T-cell (primary cell): Measurements from ENCODE around the gene TACSTD2. TPM values are rescaled to one million over a fixed set of nuclear protein-coding genes. Genes with fewer than 3 reads are reported as not detected.

Experiments used
- ATAC-seq, 4 experiments: fragments of 200-7000 bp in 3 of 4; fragments of 150-1000 bp in 1 of 4; cut with Tn5 transposase; replicated peaks in 1 of 4; 1 replicate in 3 of 4; 2 replicates in 1 of 4; pipeline ENCODE4 v1.10.0; 2021; ENCODE audit warnings: moderate library complexity in 3 of 4, mild to moderate bottlenecking in 2 of 4, moderate number of reproducible peaks in 1 of 4
- CTCF ChIA-PET, 2 donors: fragments of 300-600 bp; sonication (Branson Sonifier 250); formaldehyde crosslinking; loops; one replicate each; lab custom pipeline; 2022; ENCODE audit warnings: antibody characterized with exemption in 2 of 2; lab: Charles Lee
- POLR2A ChIA-PET, 2 donors: fragments of 300-600 bp; sonication (Branson Sonifier 250); formaldehyde crosslinking; loops; one replicate each; lab custom pipeline; 2022; ENCODE audit warnings: antibody characterized with exemption in 2 of 2; lab: Charles Lee
- DNase-seq, 35 experiments: peaks; one replicate each; pipeline versions ENCODE4 v3.0.0 to v3.0.0-alpha.2; 2013 to 2023
- H3K27ac ChIP-seq: one replicate; pipeline ENCODE4 v1.5.1; 2013; ENCODE audit warnings: low read length
- H3K27me3 ChIP-seq, 2 experiments: replicated peaks in 1 of 2; 1 replicate in 1 of 2; 2 replicates in 1 of 2; pipeline versions ENCODE4 v1.6.1 to v1.7.0; 2013; ENCODE audit warnings: low read length in 1 of 2, mixed read lengths in 1 of 2; ENCODE audit not compliant: control insufficient read depth in 2 of 2, insufficient read depth in 2 of 2; ENCODE audit errors: extremely low read depth in 1 of 2
- H3K36me3 ChIP-seq, 2 donors: 1 replicate in 1 of 2; 2 replicates in 1 of 2; pipeline versions ENCODE4 v1.6.1 to v1.7.0; 2013; ENCODE audit warnings: low read length in 1 of 2; ENCODE audit not compliant: control insufficient read depth in 2 of 2, insufficient read depth in 1 of 2; ENCODE audit errors: extremely low read depth in 1 of 2
- H3K4me1 ChIP-seq, 2 experiments: 1 replicate in 1 of 2; 2 replicates in 1 of 2; pipeline versions ENCODE4 v1.6.1 to v1.7.0; 2013; ENCODE audit warnings: low read length in 2 of 2, mixed read lengths in 1 of 2; ENCODE audit not compliant: insufficient read depth in 2 of 2, control insufficient read depth in 1 of 2; ENCODE audit errors: extremely low read depth in 1 of 2
- H3K4me3 ChIP-seq, 2 donors: 1 replicate in 1 of 2; 2 replicates in 1 of 2; pipeline versions ENCODE4 v1.5.1 to v1.7.0; 2013; ENCODE audit warnings: mild to moderate bottlenecking in 2 of 2, low read length in 1 of 2, moderate library complexity in 1 of 2; ENCODE audit not compliant: control insufficient read depth in 1 of 2; ENCODE audit errors: extremely low read depth in 1 of 2
- H3K9me3 ChIP-seq: 2 replicates; pipeline ENCODE4 v1.7.0; 2013
- H3K27ac Mint-ChIP-seq, 2 donors: one replicate each; pipeline ENCODE4 v1.8.0; 2020 to 2021; ENCODE audit warnings: mild to moderate bottlenecking in 2 of 2, mixed read lengths in 2 of 2
- H3K27me3 Mint-ChIP-seq, 2 donors: one replicate each; pipeline ENCODE4 v1.8.0; 2021 to 2022; ENCODE audit warnings: mixed read lengths in 2 of 2
- H3K36me3 Mint-ChIP-seq: one replicate; pipeline ENCODE4 v1.8.0; 2021; ENCODE audit warnings: mixed read lengths
- H3K4me1 Mint-ChIP-seq, 3 donors: one replicate each; pipeline ENCODE4 v1.8.0; 2020 to 2022; ENCODE audit warnings: mixed read lengths in 3 of 3, mild to moderate bottlenecking in 1 of 3
- H3K4me3 Mint-ChIP-seq, 3 donors: one replicate each; pipeline ENCODE4 v1.8.0; 2020 to 2022; ENCODE audit warnings: mild to moderate bottlenecking in 3 of 3, mixed read lengths in 3 of 3, moderate library complexity in 3 of 3
- H3K9me3 Mint-ChIP-seq, 3 donors: one replicate each; pipeline ENCODE4 v1.8.0; 2020 to 2022; ENCODE audit warnings: mixed read lengths in 3 of 3
- whole genome bisulfite sequencing: methylation state at CpG from one replicate; pipeline ENCODE4 v1.1.5; 2013; ENCODE audit warnings: missing lambda C conversion rate; ENCODE audit not compliant: insufficient coverage; 5-methylcytosine and 5-hydroxymethylcytosine counted together
- total RNA-seq, 35 experiments: library from RNA in 6 of 35; stranded (reverse) in 6 of 35; fragments of 120-200 nt in 1 of 35; gene quantifications; one replicate each; pipeline versions ENCODE4 v1.2.1 to v1.2.4 and lab custom pipeline; 2013 to 2026

The TACSTD2 gene
- total RNA-seq, 5 donors from 2014 or later (not counting 1 experiment from before 2014, with no cell fraction given) = 0.16 to 0.38 (median 0.25) TPM; not detected in 2

- Histone ChIP-seq H3K27me3 (peaks cover 5 to 27% of the 10 kb centered on the region in 2 experiments), H3K36me3 (no peaks in the 10 kb centered on the region), H3K4me1 (peaks cover 0 to 11% of the 10 kb centered on the region in 2 experiments), H3K27ac (no peak overlapping the region), H3K9me3 (no peaks in the 10 kb centered on the region), H3K4me3 (no peak overlapping the region)
- Mint-ChIP-seq H3K27ac (no peak overlapping the region), H3K9me3 (no peaks in the 10 kb centered on the region), H3K4me1 (peaks cover 22 to 34% (median 34%) of the 10 kb centered on the region in 3 donors), H3K4me3 (no peak overlapping the region), H3K36me3 (no peaks in the 10 kb centered on the region), H3K27me3 (peaks cover 62 to 71% of the 10 kb centered on the region in 2 donors)
- ChIA-PET CTCF (no interaction called here), POLR2A (no interaction called here)
- ATAC-seq (no peak), DNase-seq (no peak)
- WGBS = no CpG with 5 or more reads among the region's 2 CpGs
Measured at GRCh38 chr1:58573138-58573537, 3.9 kb downstream of the TACSTD2 start.

GRCh38 chr1:58572690-58573089, 4.4 kb downstream of the TACSTD2 start:
- no peak overlapping the region for H3K27ac Mint-ChIP-seq
- peaks cover 0 to 11% of the 10 kb centered on the region in 2 experiments for H3K4me1 ChIP-seq
- peaks cover 21 to 31% (median 30%) of the 10 kb centered on the region in 3 donors for H3K4me1 Mint-ChIP-seq
- H3K36me3 Mint-ChIP-seq = no peaks in the 10 kb centered on the region
- no peak for DNase-seq
- H3K27me3 Mint-ChIP-seq = peaks cover 58 to 67% of the 10 kb centered on the region in 2 donors
- H3K4me3 ChIP-seq = no peak overlapping the region
- no peaks in the 10 kb centered on the region for H3K36me3 ChIP-seq
- 86% methylated on average over 1 of the region's 2 CpGs for WGBS
- H3K9me3 Mint-ChIP-seq = no peaks in the 10 kb centered on the region
- ChIA-PET CTCF (interaction anchor here in 1 of 2 donors (0.6 kb wide), 1 partner anchor 72 kb away, joined by 3 read pairs; no protein-coding TSS in a partner anchor), POLR2A (no interaction called here)
- no peak overlapping the region for H3K27ac ChIP-seq
- H3K9me3 ChIP-seq = no peaks in the 10 kb centered on the region
- H3K27me3 ChIP-seq = peaks cover 4 to 27% of the 10 kb centered on the region in 2 experiments
- no peak overlapping the region for H3K4me3 Mint-ChIP-seq
- no peak for ATAC-seq

- ChIA-PET POLR2A (no interaction called here), CTCF (no interaction called here)
- no peak overlapping the region for H3K27ac ChIP-seq
- H3K9me3 ChIP-seq = no peaks in the 10 kb centered on the region
- no peak for DNase-seq
- H3K27me3 ChIP-seq = peaks cover 2 to 22% of the 10 kb centered on the region in 2 experiments
- H3K27ac Mint-ChIP-seq = no peak overlapping the region
- H3K27me3 Mint-ChIP-seq = peaks cover 54 to 64% of the 10 kb centered on the region in 2 donors
- peaks cover 0 to 6% of the 10 kb centered on the region in 2 experiments for H3K4me1 ChIP-seq
- no peaks in the 10 kb centered on the region for H3K36me3 ChIP-seq
- ATAC-seq = no peak
- no peaks in the 10 kb centered on the region for H3K9me3 Mint-ChIP-seq
- H3K4me3 Mint-ChIP-seq = no peak overlapping the region
- peaks cover 16 to 25% (median 24%) of the 10 kb centered on the region in 3 donors for H3K4me1 Mint-ChIP-seq
- H3K4me3 ChIP-seq = no peak overlapping the region
- no peaks in the 10 kb centered on the region for H3K36me3 Mint-ChIP-seq
Measured at GRCh38 chr1:58571616-58572015, 5.4 kb downstream of the TACSTD2 start.

GRCh38 chr1:58570817-58571216, 6.2 kb downstream of the TACSTD2 start:
- DNase-seq (no peak), ATAC-seq (no peak)
- Histone ChIP-seq H3K27ac (no peak overlapping the region), H3K4me1 (no peaks in the 10 kb centered on the region), H3K36me3 (no peaks in the 10 kb centered on the region), H3K27me3 (peaks cover 2 to 14% of the 10 kb centered on the region in 2 experiments), H3K9me3 (no peaks in the 10 kb centered on the region), H3K4me3 (no peak overlapping the region)
- Mint-ChIP-seq H3K27ac (no peak overlapping the region), H3K27me3 (peaks cover 47 to 59% of the 10 kb centered on the region in 2 donors), H3K4me1 (peaks cover 10 to 18% (median 17%) of the 10 kb centered on the region in 3 donors), H3K9me3 (no peaks in the 10 kb centered on the region), H3K36me3 (no peaks in the 10 kb centered on the region), H3K4me3 (no peak overlapping the region)
- WGBS = 100% methylated on average over 2 of the region's 2 CpGs
- ChIA-PET POLR2A (no interaction called here), CTCF (no interaction called here)

- H3K36me3 ChIP-seq = no peaks in the 10 kb centered on the region
- H3K9me3 ChIP-seq = no peaks in the 10 kb centered on the region
- ChIA-PET CTCF (no interaction called here), POLR2A (no interaction called here)
- no peaks in the 10 kb centered on the region for H3K4me1 ChIP-seq
- DNase-seq = no peak
- H3K9me3 Mint-ChIP-seq = no peaks in the 10 kb centered on the region
- ATAC-seq = no peak
- peaks cover 0 to 13% of the 10 kb centered on the region in 2 experiments for H3K27me3 ChIP-seq
- peaks cover 7 to 14% (median 12%) of the 10 kb centered on the region in 3 donors for H3K4me1 Mint-ChIP-seq
- no peak overlapping the region for H3K27ac Mint-ChIP-seq
- no peak overlapping the region for H3K4me3 ChIP-seq
- H3K27ac ChIP-seq = no peak overlapping the region
- H3K36me3 Mint-ChIP-seq = no peaks in the 10 kb centered on the region
- H3K27me3 Mint-ChIP-seq = peaks cover 44 to 55% of the 10 kb centered on the region in 2 donors
- H3K4me3 Mint-ChIP-seq = no peak overlapping the region
Measured at GRCh38 chr1:58570094-58570493, 7.0 kb downstream of the TACSTD2 start.

GRCh38 chr1:58568911-58569310, 8.1 kb downstream of the TACSTD2 start:
- CTCF ChIA-PET = interaction anchor here (0.6 kb wide), 2 partner anchors 91 to 147 kb away, joined by 4 read pairs; no protein-coding TSS in a partner anchor
- no peak overlapping the region for H3K4me3 ChIP-seq
- no peaks in the 10 kb centered on the region for H3K36me3 Mint-ChIP-seq

More at GRCh38 chr1:58568911-58569310, 8.1 kb downstream of the TACSTD2 start:
- Mint-ChIP-seq H3K27me3 (peaks cover 36 to 47% of the 10 kb centered on the region in 2 donors), H3K4me1 (peaks cover 7 to 10% (median 8%) of the 10 kb centered on the region in 3 donors), H3K9me3 (no peaks in the 10 kb centered on the region), H3K4me3 (no peak overlapping the region), H3K27ac (no peak overlapping the region)
- POLR2A ChIA-PET = no interaction called here
- ATAC-seq (no peak), DNase-seq (no peak)
- no peaks in the 10 kb centered on the region for H3K4me1 ChIP-seq
- H3K27ac ChIP-seq = no peak overlapping the region
- no peaks in the 10 kb centered on the region for H3K9me3 ChIP-seq
- 89% methylated on average over 3 of the region's 5 CpGs for WGBS
- peaks cover 0 to 7% of the 10 kb centered on the region in 2 experiments for H3K27me3 ChIP-seq
- H3K36me3 ChIP-seq = no peaks in the 10 kb centered on the region
